Measurements from ENCODE around the gene DMXL2.

- no peak for TF ChIP-seq CTCF (IDR thresholded peaks at IDR 0.05)
- no peak for TF ChIP-seq POLR2A (IDR thresholded peaks at IDR 0.05)
Observed at GRCh38 chr15:51460796-51461195, 161.8 kb downstream of the DMXL2 start.
